CD14-positive monocyte (primary cell): ENCODE data around the gene TMEM171. TPM values are rescaled to one million over a fixed set of nuclear protein-coding genes. Genes with fewer than 3 reads are reported as not detected.

Experiments used
- DNase-seq, 3 donors: peaks; one replicate each; pipeline ENCODE4 v3.0.0-alpha.2; 2011 to 2022
- H2AFZ ChIP-seq: 2 replicates; pipeline ENCODE4 v1.6.0; 2012; ENCODE audit warnings: mild to moderate bottlenecking, low read depth, low read length, inconsistent platforms; ENCODE audit not compliant: insufficient read depth, poor library complexity, severe bottlenecking
- H3K27ac ChIP-seq, 2 donors: 1 replicate in 1 of 2; 2 replicates in 1 of 2; pipeline ENCODE4 v1.5.1; 2012 to 2013; ENCODE audit warnings: low read length in 2 of 2, control low read depth in 1 of 2, inconsistent platforms in 1 of 2, low read depth in 1 of 2, mild to moderate bottlenecking in 1 of 2
- H3K27me3 ChIP-seq, 2 donors: one replicate each; pipeline versions ENCODE4 v1.6.0 to v1.6.1; 2011 to 2013; ENCODE audit warnings: low read length in 2 of 2; ENCODE audit not compliant: control insufficient read depth in 2 of 2, insufficient read depth in 2 of 2
- H3K36me3 ChIP-seq, 2 donors: replicated peaks in 1 of 2; 1 replicate in 1 of 2; 2 replicates in 1 of 2; pipeline versions ENCODE4 v1.5.1 to v1.6.1; 2012 to 2013; ENCODE audit warnings: low read length in 2 of 2, control low read depth in 1 of 2, inconsistent platforms in 1 of 2, mild to moderate bottlenecking in 1 of 2; ENCODE audit not compliant: insufficient read depth in 2 of 2, control insufficient read depth in 1 of 2
- H3K4me1 ChIP-seq, 2 donors: 1 replicate in 1 of 2; 2 replicates in 1 of 2; pipeline versions ENCODE4 v1.5.1 to v1.6.1; 2012 to 2013; ENCODE audit warnings: low read length in 2 of 2, control low read depth in 1 of 2, inconsistent platforms in 1 of 2, mild to moderate bottlenecking in 1 of 2, moderate library complexity in 1 of 2; ENCODE audit not compliant: insufficient read depth in 2 of 2, control insufficient read depth in 1 of 2
- H3K4me2 ChIP-seq: replicated peaks from 2 replicates; pipeline ENCODE3; 2012; ENCODE audit warnings: low read length, moderate library complexity, mild to moderate bottlenecking; ENCODE audit not compliant: poor library complexity, severe bottlenecking; ENCODE audit errors: extremely low read depth
- H3K4me3 ChIP-seq, 3 experiments: fragments of 200-600 bp in 1 of 3; sonication (generic) in 1 of 3; replicated peaks in 1 of 3; 1 replicate in 2 of 3; 2 replicates in 1 of 3; pipeline ENCODE4 v1.5.1; 2011 to 2013; ENCODE audit warnings: low read length in 3 of 3, mild to moderate bottlenecking in 3 of 3, control low read depth in 2 of 3, low read depth in 2 of 3, inconsistent platforms in 1 of 3, moderate library complexity in 1 of 3
- H3K79me2 ChIP-seq: 2 replicates; pipeline ENCODE4 v1.6.0; 2012; ENCODE audit warnings: mild to moderate bottlenecking, control low read depth, inconsistent platforms, low read length, moderate library complexity; ENCODE audit not compliant: insufficient read depth
- H3K9ac ChIP-seq: 2 replicates; pipeline ENCODE4 v1.6.0; 2017; ENCODE audit warnings: low read length, mild to moderate bottlenecking; ENCODE audit not compliant: insufficient read depth, poor library complexity, severe bottlenecking
- H3K9me3 ChIP-seq, 2 donors: replicated peaks in 1 of 2; 1 replicate in 1 of 2; 2 replicates in 1 of 2; pipeline versions ENCODE4 v1.5.1 to v1.6.1; 2012 to 2013; ENCODE audit warnings: low read length in 2 of 2, control low read depth in 1 of 2; ENCODE audit not compliant: control insufficient read depth in 1 of 2, insufficient read depth in 1 of 2
- H4K20me1 ChIP-seq: 2 replicates; pipeline ENCODE4 v1.6.0; 2012; ENCODE audit warnings: mild to moderate bottlenecking, low read length, control low read depth, moderate library complexity; ENCODE audit not compliant: insufficient read depth
- H3K27ac Mint-ChIP-seq, 7 donors: one replicate each; pipeline ENCODE4 v1.8.0; 2020; ENCODE audit warnings: mild to moderate bottlenecking in 7 of 7, mixed read lengths in 7 of 7, moderate library complexity in 6 of 7, inconsistent platforms in 2 of 7
- H3K27me3 Mint-ChIP-seq, 3 donors: one replicate each; pipeline ENCODE4 v1.8.0; 2021 to 2022; ENCODE audit warnings: low read depth in 3 of 3, mild to moderate bottlenecking in 3 of 3, mixed read lengths in 3 of 3, moderate library complexity in 3 of 3, inconsistent platforms in 1 of 3
- H3K36me3 Mint-ChIP-seq, 2 donors: one replicate each; pipeline ENCODE4 v1.8.0; 2020; ENCODE audit warnings: mixed read lengths in 2 of 2, inconsistent platforms in 1 of 2, mild to moderate bottlenecking in 1 of 2
- H3K4me1 Mint-ChIP-seq: one replicate; pipeline ENCODE4 v1.8.0; 2020; ENCODE audit warnings: mild to moderate bottlenecking, mixed read lengths
- H3K4me3 Mint-ChIP-seq, 2 donors: one replicate each; pipeline ENCODE4 v1.8.0; 2020; ENCODE audit warnings: mild to moderate bottlenecking in 2 of 2, mixed read lengths in 2 of 2, moderate library complexity in 1 of 2
- H3K9me3 Mint-ChIP-seq, 7 donors: one replicate each; pipeline ENCODE4 v1.8.0; 2020 to 2022; ENCODE audit warnings: mixed read lengths in 7 of 7, mild to moderate bottlenecking in 6 of 7, moderate library complexity in 6 of 7, inconsistent platforms in 2 of 7
- CTCF ChIP-seq: fragments of 200-600 bp; IDR thresholded peaks from one replicate; pipeline ENCODE4 v1.8.0; 2022; ENCODE audit warnings: antibody characterized with exemption, mild to moderate bottlenecking
- WGBS: methylation state at CpG from one replicate; pipeline ENCODE4 v1.1.5; 2013; ENCODE audit warnings: missing lambda C conversion rate; ENCODE audit not compliant: insufficient coverage; 5-methylcytosine and 5-hydroxymethylcytosine counted together
- intact Hi-C, 2 donors: fragments of 100-400 bp; cut with micrococcal nuclease; formaldehyde crosslinking; loops; one replicate each; pipeline versions ENCODE4 v1.15.0 to v1.15.1; 2023
- polyA plus RNA-seq, 3 donors: library from polyadenylated mRNA; depleted of rRNA in 1 of 3; unstranded in 2 of 3; stranded (reverse) in 1 of 3; fragments of 300-500 nt in 2 of 3; fragments of >200 nt in 1 of 3; fragmentation: Illumina TruSeq in 2 of 3; gene quantifications; 1 replicate in 2 of 3; 2 replicates in 1 of 3; pipeline ENCODE4 v1.2.3, GENCODE V29; 2012 to 2021

The TMEM171 gene
- polyA plus RNA-seq, 3 donors, result not detected

GRCh38 chr5:73117088-73117740 is 3.2 kb upstream of the TMEM171 start:
- H3K4me3 Mint-ChIP-seq, result peak overlapping the region in 1 of 2 donors; percentile 36
- intact Hi-C loops, result no loop called here
- H3K27me3 ChIP-seq, result peaks cover 51 to 74% of the 10 kb centered on the region in 2 donors

GRCh38 chr5:73118391-73118973 is 1.9 kb upstream of the TMEM171 start:
- WGBS, result 87% methylated on average over 4 of the region's 5 CpGs
- Mint-ChIP-seq H3K9me3 (peaks cover 0 to 10% (median 2%) of the 10 kb centered on the region in 7 donors), H3K36me3 (peaks cover 0 to 3% of the 10 kb centered on the region in 2 donors), H3K4me1 (peaks cover 6% of the 10 kb centered on the region), H3K4me3 (peak overlapping the region in 1 of 2 donors; percentile 81), H3K27me3 (peaks cover 64 to 88% (median 73%) of the 10 kb centered on the region in 3 donors), H3K27ac (no peak overlapping the region)
- H3K27ac ChIP-seq, result no peak overlapping the region
- H3K79me2 ChIP-seq, result no peaks in the 10 kb centered on the region
- H4K20me1 ChIP-seq, result no peaks in the 10 kb centered on the region
- H3K9ac ChIP-seq, result no peak overlapping the region
- TF ChIP-seq CTCF, result no peak
- no peaks in the 10 kb centered on the region for H3K4me1 ChIP-seq
- intact Hi-C loops, result no loop called here
- no peak for DNase-seq
- H3K9me3 ChIP-seq, result peaks cover 0 to 12% of the 10 kb centered on the region in 2 donors
- H2AFZ ChIP-seq, result no peak overlapping the region
- H3K27me3 ChIP-seq, result peaks cover 50 to 80% of the 10 kb centered on the region in 2 donors
- no peak overlapping the region for H3K4me3 ChIP-seq
- H3K4me2 ChIP-seq, result no peak overlapping the region
- H3K36me3 ChIP-seq, result no peaks in the 10 kb centered on the region

More at GRCh38 chr5:73117088-73117740, 3.2 kb upstream of the TMEM171 start:
- peaks cover 0 to 12% of the 10 kb centered on the region in 2 donors for H3K9me3 ChIP-seq
- H3K36me3 Mint-ChIP-seq, result peaks cover 0 to 3% of the 10 kb centered on the region in 2 donors
- no peak overlapping the region for H3K9ac ChIP-seq
- H4K20me1 ChIP-seq, result no peaks in the 10 kb centered on the region
- H3K27ac ChIP-seq, result no peak overlapping the region
- no peak for TF ChIP-seq CTCF
- H3K27me3 Mint-ChIP-seq, result peaks cover 63 to 82% (median 71%) of the 10 kb centered on the region in 3 donors
- no peak overlapping the region for H3K27ac Mint-ChIP-seq
- no peaks in the 10 kb centered on the region for H3K79me2 ChIP-seq
- H3K4me1 Mint-ChIP-seq, result peaks cover 5% of the 10 kb centered on the region
- H3K9me3 Mint-ChIP-seq, result peaks cover 4 to 16% (median 8%) of the 10 kb centered on the region in 7 donors
- no peaks in the 10 kb centered on the region for H3K4me1 ChIP-seq
- no peak overlapping the region for H3K4me2 ChIP-seq
- WGBS, result 0% methylated on average over 2 of the region's 3 CpGs
- no peaks in the 10 kb centered on the region for H3K36me3 ChIP-seq
- DNase-seq, result peak in 1 of 3 donors; percentile 8
- no peak overlapping the region for H2AFZ ChIP-seq
- H3K4me3 ChIP-seq, result no peak overlapping the region
